Measurements from ENCODE around the gene TRPM3. TPM values are rescaled to one million over a fixed set of nuclear protein-coding genes. Genes with fewer than 3 reads are reported as not detected.

TRPM3 gene
- total RNA-seq, 1 donor: 0.72 TPM

DNA sequence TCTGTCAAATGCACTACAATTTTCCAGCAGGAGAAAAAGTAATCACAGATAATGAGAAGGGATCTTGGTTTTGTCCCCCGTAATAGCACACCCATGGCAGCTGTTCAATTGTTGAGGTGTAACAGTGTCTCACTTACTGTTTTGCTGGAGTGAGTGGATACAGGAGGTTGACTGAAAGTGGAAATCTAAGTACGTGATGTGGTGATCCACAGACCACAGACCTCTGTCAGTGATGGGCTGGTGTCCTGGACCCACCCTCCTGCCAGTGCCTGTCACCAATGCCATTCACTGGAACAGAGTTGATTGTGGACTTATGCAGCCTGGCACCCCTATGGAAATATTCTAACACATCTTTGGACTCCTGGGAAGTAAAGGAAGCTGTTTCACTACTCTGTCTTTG lies 261.7 kb downstream of the TRPM3 start:
- Histone ChIP-seq H3K4me2 (ENCODE audit: insufficient read depth, low read length) (no peak overlapping the region), H3K27me3 (ENCODE audit: insufficient read depth, low read length) (peaks cover 4% of the 10 kb centered on the region)

DNA sequence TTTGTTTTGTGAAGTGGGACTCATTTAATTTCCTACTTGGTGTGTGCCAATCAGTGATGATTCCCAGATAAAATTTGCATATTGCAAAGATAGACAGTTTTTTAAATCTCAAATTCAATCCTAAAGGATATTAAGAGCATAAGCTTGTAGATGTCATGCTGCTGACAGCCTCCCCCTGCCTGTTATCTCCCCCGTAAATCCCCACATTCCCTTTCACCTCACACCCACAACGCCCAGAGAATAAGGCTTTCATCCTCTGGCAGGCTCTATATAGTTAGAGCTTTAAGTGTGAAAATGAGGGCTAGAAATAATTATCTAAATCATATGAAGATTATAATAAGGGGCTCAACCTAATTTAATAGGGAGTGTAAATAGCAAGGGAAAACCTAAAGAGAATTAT lies 265.0 kb downstream of the TRPM3 start:
- no peak for DNase-seq (ENCODE audit: insufficient read length, low spot score, missing footprints)
- Histone ChIP-seq H3K4me3 (ENCODE audit: insufficient read depth, low read length) (no peak overlapping the region), H3K27me3 (ENCODE audit: insufficient read depth, low read length) (no peaks in the 10 kb centered on the region), H2AFZ (ENCODE audit: low read length) (no peak overlapping the region), H3K27ac (ENCODE audit: low read depth, low read length) (no peak overlapping the region), H4K20me1 (ENCODE audit: insufficient read depth, low read length) (no peaks in the 10 kb centered on the region), H3K36me3 (ENCODE audit: insufficient read depth, low read length) (no peaks in the 10 kb centered on the region), H3K79me2 (ENCODE audit: insufficient read depth, low read length) (no peaks in the 10 kb centered on the region), H3K4me2 (ENCODE audit: insufficient read depth, low read length) (no peak overlapping the region), H3K4me1 (ENCODE audit: insufficient read depth, low read length) (no peaks in the 10 kb centered on the region), H3K9me3 (ENCODE audit: low read depth, low read length) (no peaks in the 10 kb centered on the region)
- TF ChIP-seq, protein P1, sequence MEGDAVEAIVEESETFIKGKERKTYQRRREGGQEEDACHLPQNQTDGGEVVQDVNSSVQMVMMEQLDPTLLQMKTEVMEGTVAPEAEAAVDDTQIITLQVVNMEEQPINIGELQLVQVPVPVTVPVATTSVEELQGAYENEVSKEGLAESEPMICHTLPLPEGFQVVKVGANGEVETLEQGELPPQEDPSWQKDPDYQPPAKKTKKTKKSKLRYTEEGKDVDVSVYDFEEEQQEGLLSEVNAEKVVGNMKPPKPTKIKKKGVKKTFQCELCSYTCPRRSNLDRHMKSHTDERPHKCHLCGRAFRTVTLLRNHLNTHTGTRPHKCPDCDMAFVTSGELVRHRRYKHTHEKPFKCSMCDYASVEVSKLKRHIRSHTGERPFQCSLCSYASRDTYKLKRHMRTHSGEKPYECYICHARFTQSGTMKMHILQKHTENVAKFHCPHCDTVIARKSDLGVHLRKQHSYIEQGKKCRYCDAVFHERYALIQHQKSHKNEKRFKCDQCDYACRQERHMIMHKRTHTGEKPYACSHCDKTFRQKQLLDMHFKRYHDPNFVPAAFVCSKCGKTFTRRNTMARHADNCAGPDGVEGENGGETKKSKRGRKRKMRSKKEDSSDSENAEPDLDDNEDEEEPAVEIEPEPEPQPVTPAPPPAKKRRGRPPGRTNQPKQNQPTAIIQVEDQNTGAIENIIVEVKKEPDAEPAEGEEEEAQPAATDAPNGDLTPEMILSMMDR (IDR thresholded peaks at IDR 0.05; ENCODE audit: extremely low read depth, low read depth, low read length): no peak

More for the DNA sequence above, 261.7 kb downstream of the TRPM3 start:
- Histone ChIP-seq H3K36me3 (ENCODE audit: insufficient read depth, low read length) (no peaks in the 10 kb centered on the region), H3K9me3 (ENCODE audit: low read depth, low read length) (no peaks in the 10 kb centered on the region), H2AFZ (ENCODE audit: low read length) (no peak overlapping the region), H3K79me2 (ENCODE audit: insufficient read depth, low read length) (no peaks in the 10 kb centered on the region), H4K20me1 (ENCODE audit: insufficient read depth, low read length) (no peaks in the 10 kb centered on the region), H3K4me3 (ENCODE audit: insufficient read depth, low read length) (no peak overlapping the region), H3K27ac (ENCODE audit: low read depth, low read length) (no peak overlapping the region), H3K4me1 (ENCODE audit: insufficient read depth, low read length) (no peaks in the 10 kb centered on the region)
- DNase-seq (ENCODE audit: insufficient read length, low spot score, missing footprints): no peak
- TF ChIP-seq, protein P1 (IDR thresholded peaks at IDR 0.05; ENCODE audit: extremely low read depth, low read depth, low read length): no peak

DNA sequence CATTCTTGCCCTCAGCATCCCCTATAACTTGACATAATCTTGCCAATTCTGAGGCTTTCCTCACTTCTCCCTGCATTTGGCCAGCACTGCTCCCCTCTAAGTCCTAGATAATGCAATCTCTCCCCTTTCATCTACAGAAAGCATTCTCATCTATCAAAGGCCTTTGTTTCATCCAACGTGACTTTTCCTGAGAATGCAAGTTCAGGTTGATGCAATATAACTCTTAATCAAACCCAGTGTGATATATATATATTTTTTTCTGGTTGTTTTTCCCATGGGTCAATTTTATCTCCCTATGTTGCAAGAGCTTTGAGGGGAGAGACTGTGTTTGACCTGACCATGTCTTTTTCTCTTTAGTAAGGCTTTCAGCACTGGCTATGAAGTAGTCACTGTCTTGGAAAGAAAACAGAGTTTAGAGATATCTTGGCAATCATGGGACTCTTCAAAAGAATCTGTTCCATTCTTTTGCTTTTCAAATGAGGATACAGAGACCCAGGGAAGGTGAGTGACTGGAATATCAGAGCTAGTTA lies 268.6 kb downstream of the TRPM3 start:
- H3K4me1 ChIP-seq (ENCODE audit: insufficient read depth, low read length): no peaks in the 10 kb centered on the region

DNA sequence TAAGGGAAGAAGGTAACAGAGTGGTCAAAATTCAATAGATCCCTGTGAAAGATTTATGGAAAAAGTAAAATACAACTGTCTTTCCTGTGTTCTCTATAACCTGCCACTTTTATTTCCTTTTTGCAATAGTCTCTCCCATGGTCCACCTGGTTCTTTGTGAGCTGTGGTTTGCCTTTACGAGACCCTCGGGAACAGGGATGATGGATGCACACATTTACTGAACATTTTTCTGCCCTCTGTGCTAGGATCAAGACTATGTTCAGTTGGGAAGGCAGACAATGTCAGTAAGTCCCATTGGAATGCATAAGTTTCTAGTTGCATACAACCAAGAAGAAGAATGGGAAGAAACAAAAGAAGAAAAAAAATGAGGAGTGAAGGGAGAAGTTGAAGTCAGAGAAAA lies 281.2 kb downstream of the TRPM3 start:
- H3K79me2 ChIP-seq (ENCODE audit: insufficient read depth, low read length): no peaks in the 10 kb centered on the region
- DNase-seq (ENCODE audit: insufficient read length, low spot score, missing footprints): no peak
- no peak overlapping the region for H3K27ac ChIP-seq (ENCODE audit: low read depth, low read length)
- no peaks in the 10 kb centered on the region for H4K20me1 ChIP-seq (ENCODE audit: insufficient read depth, low read length)
- H3K4me2 ChIP-seq (ENCODE audit: insufficient read depth, low read length): no peak overlapping the region
- no peak overlapping the region for H2AFZ ChIP-seq (ENCODE audit: low read length)
- no peaks in the 10 kb centered on the region for H3K27me3 ChIP-seq (ENCODE audit: insufficient read depth, low read length)
- TF ChIP-seq, protein P1 (IDR thresholded peaks at IDR 0.05; ENCODE audit: extremely low read depth, low read depth, low read length): no peak
- H3K4me1 ChIP-seq (ENCODE audit: insufficient read depth, low read length): no peaks in the 10 kb centered on the region
- no peak overlapping the region for H3K4me3 ChIP-seq (ENCODE audit: insufficient read depth, low read length)
- H3K36me3 ChIP-seq (ENCODE audit: insufficient read depth, low read length): no peaks in the 10 kb centered on the region
- H3K9me3 ChIP-seq (ENCODE audit: low read depth, low read length): no peaks in the 10 kb centered on the region

More for the DNA sequence above, 268.6 kb downstream of the TRPM3 start:
- DNase-seq (ENCODE audit: insufficient read length, low spot score, missing footprints): no peak
- Histone ChIP-seq H4K20me1 (ENCODE audit: insufficient read depth, low read length) (no peaks in the 10 kb centered on the region), H3K36me3 (ENCODE audit: insufficient read depth, low read length) (no peaks in the 10 kb centered on the region), H3K79me2 (ENCODE audit: insufficient read depth, low read length) (no peaks in the 10 kb centered on the region), H3K4me2 (ENCODE audit: insufficient read depth, low read length) (no peak overlapping the region), H3K27ac (ENCODE audit: low read depth, low read length) (no peak overlapping the region), H2AFZ (ENCODE audit: low read length) (no peak overlapping the region), H3K27me3 (ENCODE audit: insufficient read depth, low read length) (no peaks in the 10 kb centered on the region), H3K9me3 (ENCODE audit: low read depth, low read length) (no peaks in the 10 kb centered on the region), H3K4me3 (ENCODE audit: insufficient read depth, low read length) (no peak overlapping the region)
- TF ChIP-seq, protein P1 (IDR thresholded peaks at IDR 0.05; ENCODE audit: extremely low read depth, low read depth, low read length): no peak
